Endothelial cell of umbilical vein (primary cell): ENCODE measurements around the gene CLIC3. TPM values are rescaled to one million over a fixed set of nuclear protein-coding genes. Genes with fewer than 3 reads are reported as not detected.

Experiments used
- BruUV-seq: library from RNA; stranded (reverse); fragments of 400-500 nt; replicated peaks from 2 replicates; lab custom pipeline; 2021; lab: Mats Ljungman, UMichigan
- CTCF ChIA-PET: fragments of 300-600, 350-600 bp; sonication (Branson Sonifier 250); formaldehyde crosslinking; loops from one replicate; lab custom pipeline; 2021; ENCODE audit warnings: antibody characterized with exemption, inconsistent platforms; lab: Charles Lee
- POLR2A ChIA-PET: fragments of 300-600, 350-600 bp; sonication (Branson Sonifier 250); formaldehyde crosslinking; loops from one replicate; lab custom pipeline; 2021; ENCODE audit warnings: antibody characterized with exemption, inconsistent platforms; lab: Charles Lee
- DNase-seq: peaks from one replicate; pipeline ENCODE4 v3.0.0-alpha.2; 2011; ENCODE audit warnings: low read depth, low spot score
- FAIRE-seq: peaks from 2 replicates; lab custom pipeline; 2011; peaks lifted over from hg19 to GRCh38; lab: Jason Lieb, UNC
- H2AFZ ChIP-seq: 2 replicates; pipeline ENCODE4 v1.6.0; 2012; ENCODE audit warnings: low read depth, low read length, control low read depth, inconsistent platforms
- H3K27ac ChIP-seq: 2 replicates; pipeline ENCODE4 v1.5.1; 2011; ENCODE audit warnings: low read depth, mild to moderate bottlenecking, control low read depth, low read length, moderate library complexity; ENCODE audit not compliant: insufficient read depth
- H3K27me3 ChIP-seq, 2 experiments: 2 replicates each; pipeline versions ENCODE4 v1.6.0 to v1.6.1; 2011; ENCODE audit warnings: low read length in 2 of 2, mixed read lengths in 1 of 2; ENCODE audit not compliant: control insufficient read depth in 2 of 2, insufficient read depth in 2 of 2
- H3K36me3 ChIP-seq, 2 experiments: 2 replicates in 1 of 2; 3 replicates in 1 of 2; pipeline ENCODE4 v1.5.1; 2011; ENCODE audit warnings: low read length in 2 of 2, mild to moderate bottlenecking in 1 of 2, moderate library complexity in 1 of 2; ENCODE audit not compliant: control insufficient read depth in 2 of 2, insufficient read depth in 2 of 2; ENCODE audit errors: extremely low read depth in 1 of 2
- H3K4me1 ChIP-seq: 3 replicates; pipeline ENCODE4 v1.5.1; 2011; ENCODE audit warnings: mild to moderate bottlenecking, low read length; ENCODE audit not compliant: control insufficient read depth, insufficient read depth; ENCODE audit errors: extremely low read depth
- H3K4me2 ChIP-seq: 2 replicates; pipeline ENCODE4 v1.6.1; 2011; ENCODE audit warnings: low read length, control low read depth, mixed read lengths; ENCODE audit not compliant: insufficient read depth
- H3K4me3 ChIP-seq, 3 experiments: fragments of 200-600 bp in 1 of 3; sonication (generic), shearing (Covaris generic) in 1 of 3; replicated peaks in 1 of 3; 2 replicates each; pipeline ENCODE4 v1.5.1; 2011 to 2016; ENCODE audit warnings: control low read depth in 3 of 3, low read length in 3 of 3, mild to moderate bottlenecking in 2 of 3, inconsistent platforms in 1 of 3, low read depth in 1 of 3, moderate library complexity in 1 of 3; ENCODE audit not compliant: insufficient read depth in 1 of 3
- H3K79me2 ChIP-seq: 2 replicates; pipeline ENCODE4 v1.6.0; 2012; ENCODE audit warnings: low read length, inconsistent platforms; ENCODE audit not compliant: control insufficient read depth, insufficient read depth
- H3K9ac ChIP-seq: replicated peaks from 2 replicates; pipeline ENCODE3; 2011; ENCODE audit warnings: low read length, control low read depth; ENCODE audit not compliant: insufficient read depth; ENCODE audit errors: extremely low read depth
- H3K9me1 ChIP-seq: replicated peaks from 3 replicates; pipeline ENCODE4 v1.6.0; 2011; ENCODE audit warnings: mild to moderate bottlenecking, low read length; ENCODE audit not compliant: control insufficient read depth, insufficient read depth; ENCODE audit errors: extremely low read depth
- H3K9me3 ChIP-seq: replicated peaks from 2 replicates; pipeline ENCODE4 v1.5.1; 2012; ENCODE audit warnings: low read length, inconsistent platforms; ENCODE audit not compliant: control insufficient read depth, insufficient read depth
- H4K20me1 ChIP-seq: replicated peaks from 2 replicates; pipeline ENCODE3; 2011; ENCODE audit warnings: mild to moderate bottlenecking, low read length; ENCODE audit not compliant: control insufficient read depth, insufficient read depth; ENCODE audit errors: extremely low read depth
- EZH2 ChIP-seq: IDR thresholded peaks from 2 replicates; pipeline ENCODE4 v1.6.1; 2012; ENCODE audit warnings: borderline replicate concordance, low read depth, mild to moderate bottlenecking, moderate library complexity, low read length, inconsistent platforms; ENCODE audit not compliant: severe bottlenecking
- FOS ChIP-seq: IDR thresholded peaks from 2 replicates; pipeline ENCODE4 v1.6.1; 2011; ENCODE audit warnings: mild to moderate bottlenecking, low read length, moderate library complexity, borderline replicate concordance; ENCODE audit not compliant: insufficient read depth
- GATA2 ChIP-seq: IDR thresholded peaks from 2 replicates; pipeline ENCODE4 v1.7.0; 2011; ENCODE audit warnings: low read depth, mild to moderate bottlenecking, moderate library complexity, mixed read lengths, low read length; ENCODE audit not compliant: insufficient read length, insufficient read depth
- JUN ChIP-seq: IDR thresholded peaks from 2 replicates; pipeline ENCODE4 v1.6.1; 2011; ENCODE audit warnings: borderline replicate concordance, low read depth; ENCODE audit not compliant: insufficient read length, insufficient read depth
- MYC ChIP-seq: IDR thresholded peaks from one replicate; pipeline ENCODE4 v1.6.1; 2011; ENCODE audit warnings: mild to moderate bottlenecking, low read depth, low read length
- POLR2A ChIP-seq: IDR thresholded peaks from 2 replicates; pipeline ENCODE4 v1.6.1; 2012; ENCODE audit warnings: low read depth, mild to moderate bottlenecking, control low read depth, low read length
- POLR2AphosphoS5 ChIP-seq: IDR thresholded peaks from 2 replicates; pipeline ENCODE4 v1.6.1; 2012; ENCODE audit warnings: low read depth, mild to moderate bottlenecking, control low read depth, low read length, moderate library complexity; ENCODE audit not compliant: insufficient read depth
- dilution Hi-C: fragments of 300-500 bp; cut with MboI; formaldehyde crosslinking; loops from one replicate; pipeline ENCODE4 v1.15.0; 2019; ENCODE audit warnings: low sequenced_read_pairs; ENCODE audit not compliant: extremely low pct_ligation_motif_present
- intact Hi-C: fragments of 100-400 bp; cut with micrococcal nuclease; formaldehyde crosslinking; loops from one replicate; pipeline ENCODE4 v1.10.0; 2022
- polyA plus RNA-seq, 4 experiments: library from polyadenylated mRNA; depleted of rRNA in 3 of 4; stranded (reverse) in 3 of 4; unstranded in 1 of 4; fragments of >200 nt; gene quantifications; 2 replicates each; pipeline versions ENCODE4 v1.2.1 to v1.2.3, GENCODE V29; 2011 to 2012; ENCODE audit warnings: missing spikeins in 1 of 4
- total RNA-seq: library from RNA; stranded (reverse); gene quantifications from 2 replicates; pipeline ENCODE4 v1.2.3, GENCODE V29; 2021
- TF ChIP-seq, protein P1 (sequence below): IDR thresholded peaks from 2 replicates; pipeline ENCODE4 v1.6.1; 2011; ENCODE audit not compliant: insufficient read depth, insufficient read length
- TF ChIP-seq, protein P2 (sequence below), 2 donors: IDR thresholded peaks; 1 replicate in 1 of 2; 2 replicates in 1 of 2; pipeline ENCODE4 v1.5.1; 2011; ENCODE audit warnings: low read length in 2 of 2, mild to moderate bottlenecking in 2 of 2, moderate library complexity in 2 of 2, control low read depth in 1 of 2, inconsistent platforms in 1 of 2, low read depth in 1 of 2; ENCODE audit not compliant: insufficient read depth in 1 of 2; ENCODE audit errors: extremely low read depth in 1 of 2

CLIC3 gene
- total and polyA plus RNA-seq, 2 donors (not counting 3 experiments of a cell fraction or from before 2014, with no cell fraction given) = 2.3 TPM; not detected in 1

DNA sequence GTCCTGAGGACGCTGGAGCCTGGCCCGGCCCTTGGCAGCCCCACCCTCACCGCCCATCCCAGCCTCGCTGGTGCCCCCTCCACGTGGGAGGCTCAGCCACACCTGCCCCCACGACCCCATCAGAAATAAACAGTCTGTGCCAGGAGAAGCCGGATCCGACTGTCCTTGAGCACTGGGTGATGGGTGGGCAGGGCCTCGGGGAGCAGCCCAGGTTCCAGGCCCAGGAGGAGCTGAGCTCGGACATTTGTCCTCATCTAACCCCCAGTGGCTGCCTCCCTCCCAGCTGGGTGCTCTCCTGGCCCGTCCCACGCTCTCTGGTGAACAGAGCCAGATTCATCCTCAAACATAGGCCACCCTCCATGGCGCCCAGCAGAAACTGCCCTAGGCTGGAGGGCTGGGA lies 23.6 kb downstream of the CLIC3 start:
- Histone ChIP-seq H3K9me1 (no peaks in the 10 kb centered on the region), H3K4me2 (no peak overlapping the region), H3K9me3 (no peaks in the 10 kb centered on the region), H3K36me3 (no peaks in the 10 kb centered on the region), H3K4me3 (no peak overlapping the region), H3K79me2 (no peaks in the 10 kb centered on the region), H4K20me1 (no peaks in the 10 kb centered on the region), H2AFZ (no peak overlapping the region), H3K9ac (no peak overlapping the region), H3K27me3 (no peaks in the 10 kb centered on the region), H3K4me1 (no peaks in the 10 kb centered on the region), H3K27ac (no peak overlapping the region)
- intact Hi-C loops (no loop called here), dilution Hi-C loops (no loop called here)
- FAIRE-seq (no peak), DNase-seq (no peak)
- CTCF ChIA-PET = no interaction called here
- BruUV-seq = no TSS peak
- POLR2A ChIA-PET = no interaction called here
- TF ChIP-seq POLR2A (no peak), GATA2 (no peak), EZH2 (no peak), POLR2AphosphoS5 (no peak), FOS (no peak)

DNA sequence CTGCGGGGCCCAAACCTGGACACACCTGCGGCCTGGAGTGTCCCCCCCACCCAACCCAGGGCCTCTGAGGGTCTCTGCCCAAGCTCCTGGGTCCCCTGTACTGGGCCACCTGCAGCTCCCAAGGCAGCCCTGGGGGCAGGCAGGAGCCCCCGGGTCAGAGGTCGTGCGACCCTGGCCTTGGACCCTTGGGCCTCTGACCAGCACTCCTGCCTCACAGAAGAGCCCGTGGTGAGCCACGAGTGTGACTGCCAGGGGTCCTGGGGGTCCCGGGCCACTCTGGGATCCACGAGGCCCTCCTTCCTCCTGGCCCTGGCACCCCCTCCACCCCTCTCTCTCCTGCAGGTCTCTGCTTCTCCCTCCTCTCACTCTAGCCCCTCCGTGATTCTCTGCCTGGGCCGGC lies 24.0 kb downstream of the CLIC3 start:
- Histone ChIP-seq H3K27me3 (no peaks in the 10 kb centered on the region), H3K9me3 (no peaks in the 10 kb centered on the region), H3K27ac (no peak overlapping the region), H2AFZ (no peak overlapping the region), H4K20me1 (no peaks in the 10 kb centered on the region), H3K4me2 (no peak overlapping the region), H3K4me1 (no peaks in the 10 kb centered on the region), H3K4me3 (no peak overlapping the region), H3K9ac (no peak overlapping the region), H3K36me3 (no peaks in the 10 kb centered on the region), H3K79me2 (no peaks in the 10 kb centered on the region), H3K9me1 (no peaks in the 10 kb centered on the region)
- dilution Hi-C loops (no loop called here), intact Hi-C loops (no loop called here)
- ChIA-PET POLR2A (no interaction called here), CTCF (no interaction called here)
- no peak for TF ChIP-seq JUN
- no peak for TF ChIP-seq FOS
- TF ChIP-seq, protein P1, sequence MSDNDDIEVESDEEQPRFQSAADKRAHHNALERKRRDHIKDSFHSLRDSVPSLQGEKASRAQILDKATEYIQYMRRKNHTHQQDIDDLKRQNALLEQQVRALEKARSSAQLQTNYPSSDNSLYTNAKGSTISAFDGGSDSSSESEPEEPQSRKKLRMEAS = no peak
- no peak for TF ChIP-seq POLR2A
- TF ChIP-seq EZH2 = no peak
- no peak for TF ChIP-seq GATA2
- TF ChIP-seq POLR2AphosphoS5 = no peak
- TF ChIP-seq, protein P2, sequence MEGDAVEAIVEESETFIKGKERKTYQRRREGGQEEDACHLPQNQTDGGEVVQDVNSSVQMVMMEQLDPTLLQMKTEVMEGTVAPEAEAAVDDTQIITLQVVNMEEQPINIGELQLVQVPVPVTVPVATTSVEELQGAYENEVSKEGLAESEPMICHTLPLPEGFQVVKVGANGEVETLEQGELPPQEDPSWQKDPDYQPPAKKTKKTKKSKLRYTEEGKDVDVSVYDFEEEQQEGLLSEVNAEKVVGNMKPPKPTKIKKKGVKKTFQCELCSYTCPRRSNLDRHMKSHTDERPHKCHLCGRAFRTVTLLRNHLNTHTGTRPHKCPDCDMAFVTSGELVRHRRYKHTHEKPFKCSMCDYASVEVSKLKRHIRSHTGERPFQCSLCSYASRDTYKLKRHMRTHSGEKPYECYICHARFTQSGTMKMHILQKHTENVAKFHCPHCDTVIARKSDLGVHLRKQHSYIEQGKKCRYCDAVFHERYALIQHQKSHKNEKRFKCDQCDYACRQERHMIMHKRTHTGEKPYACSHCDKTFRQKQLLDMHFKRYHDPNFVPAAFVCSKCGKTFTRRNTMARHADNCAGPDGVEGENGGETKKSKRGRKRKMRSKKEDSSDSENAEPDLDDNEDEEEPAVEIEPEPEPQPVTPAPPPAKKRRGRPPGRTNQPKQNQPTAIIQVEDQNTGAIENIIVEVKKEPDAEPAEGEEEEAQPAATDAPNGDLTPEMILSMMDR (IDR thresholded peaks at IDR 0.05; ENCODE audit: extremely low read depth in 1 of 2, insufficient read depth in 1 of 2, low read depth in 1 of 2, low read length in 2 of 2) = no peak
- no peak for TF ChIP-seq MYC
- no peak for DNase-seq
- FAIRE-seq = no peak
- no TSS peak for BruUV-seq
